A549 (cell line): ENCODE results near the gene MYO5C.

Experiments used
- CTCF ChIP-seq: fragments of >200 bp; sonication (Bioruptor Twin); formaldehyde crosslinking; IDR thresholded peaks from 3 replicates; pipeline ENCODE4 v1.5.1; 2016
- FOSL2 ChIP-seq, 2 experiments: fragments of 450-650 bp in 1 of 2; fragments of >200 bp in 1 of 2; sonication (Bioruptor Twin) in 1 of 2; formaldehyde crosslinking; IDR thresholded peaks; 2 replicates each; pipeline versions ENCODE4 v1.5.0 to v1.6.1; 2016 to 2020; ENCODE audit warnings: mild to moderate bottlenecking in 1 of 2, moderate library complexity in 1 of 2
- MAZ ChIP-seq: fragments of 150-350 bp; IDR thresholded peaks from 2 replicates; pipeline ENCODE4 v1.6.1; 2014; ENCODE audit warnings: antibody characterized with exemption, low read depth, low read length, borderline replicate concordance
- PHF8 ChIP-seq: fragments of 200-600 bp; sonication (generic); IDR thresholded peaks from 2 replicates; pipeline ENCODE4 v1.6.1; 2016; ENCODE audit warnings: low read depth, mild to moderate bottlenecking, antibody characterized with exemption, moderate library complexity, borderline replicate concordance

DNA sequence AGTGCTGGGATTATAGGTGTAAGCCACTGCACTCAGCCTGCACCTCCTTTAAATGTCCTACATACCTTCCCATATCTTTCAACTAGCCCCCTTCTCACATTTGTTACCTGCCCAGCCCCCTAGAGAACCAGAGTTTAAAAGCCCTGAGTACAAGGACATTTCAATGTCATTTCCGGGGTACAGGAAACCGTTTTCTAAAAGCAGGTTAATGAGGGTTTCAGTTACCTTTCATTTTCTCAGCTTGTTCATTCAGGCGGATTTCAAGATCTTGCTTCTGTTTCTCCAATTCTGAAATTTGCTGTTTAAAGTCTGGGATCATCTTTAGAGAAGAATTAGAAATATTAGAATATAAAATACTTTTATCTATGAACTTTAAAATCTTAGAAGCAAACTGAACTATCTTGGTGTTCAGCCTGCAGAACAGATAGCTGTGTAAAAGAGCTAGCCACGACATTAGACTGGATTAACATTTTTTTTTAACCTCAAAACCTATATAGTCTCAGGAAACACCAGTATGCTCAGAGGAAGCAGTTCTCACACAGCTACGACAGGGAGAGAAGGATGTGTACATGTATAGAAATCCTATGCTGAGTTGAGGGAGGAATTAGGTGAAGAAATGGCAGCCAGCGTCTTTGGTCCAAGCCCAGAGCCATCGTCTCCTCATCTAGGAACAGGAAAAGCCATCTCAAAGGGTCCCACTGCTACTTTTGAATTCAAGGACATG is 74.5 kb downstream of the MYO5C start:
- no peak for TF ChIP-seq CTCF
- no peak for TF ChIP-seq PHF8
- TF ChIP-seq MAZ = no peak
- no peak for TF ChIP-seq FOSL2 (IDR thresholded peaks at IDR 0.05)
- no peak for TF ChIP-seq FOSL2 (CRISPR knock-in tag; IDR thresholded peaks at IDR 0.05)
